ENCODE results near the gene SMIM45.

Gene SMIM45

GRCh38 chr22:41989246-41989645 is 37.3 kb downstream of the SMIM45 start:
- WGBS (ENCODE audit: insufficient coverage) = 80% methylated on average over 3 of the region's 4 CpGs
- no peak overlapping the region for H3K4me3 Mint-ChIP-seq
- H3K27me3 Mint-ChIP-seq (ENCODE audit: low read depth in 3 of 3) = peaks cover 9 to 20% (median 13%) of the 10 kb centered on the region in 3 donors
- Histone ChIP-seq H3K4me1 (ENCODE audit: control insufficient read depth in 1 of 2, insufficient read depth in 2 of 2, low read length in 2 of 2) (no peaks in the 10 kb centered on the region), H3K9ac (ENCODE audit: insufficient read depth, low read length, poor library complexity, severe bottlenecking) (no peak overlapping the region), H3K4me2 (replicated peaks; ENCODE audit: extremely low read depth, low read length, poor library complexity, severe bottlenecking) (no peak overlapping the region), H3K4me3 (replicated peaks in 1 of 3; ENCODE audit: low read depth in 2 of 3, low read length in 3 of 3) (no peak overlapping the region), H3K79me2 (ENCODE audit: insufficient read depth, low read length) (no peaks in the 10 kb centered on the region), H2AFZ (ENCODE audit: insufficient read depth, low read depth, low read length, poor library complexity, severe bottlenecking) (no peak overlapping the region), H4K20me1 (ENCODE audit: insufficient read depth, low read length) (no peaks in the 10 kb centered on the region), H3K36me3 (replicated peaks in 1 of 2; ENCODE audit: control insufficient read depth in 1 of 2, insufficient read depth in 2 of 2, low read length in 2 of 2) (no peaks in the 10 kb centered on the region), H3K9me3 (replicated peaks in 1 of 2; ENCODE audit: control insufficient read depth in 1 of 2, insufficient read depth in 1 of 2, low read length in 2 of 2) (no peaks in the 10 kb centered on the region), H3K27ac (ENCODE audit: low read depth in 1 of 2, low read length in 2 of 2) (no peak overlapping the region), H3K27me3 (ENCODE audit: control insufficient read depth in 2 of 2, insufficient read depth in 2 of 2, low read length in 2 of 2) (peaks cover 0 to 5% of the 10 kb centered on the region in 2 donors)
- intact Hi-C loops (cut with micrococcal nuclease) = no loop called here
- TF ChIP-seq CTCF (IDR thresholded peaks at IDR 0.05) = no peak
- H3K4me1 Mint-ChIP-seq = no peaks in the 10 kb centered on the region
- no peak overlapping the region for H3K27ac Mint-ChIP-seq
- no peaks in the 10 kb centered on the region for H3K36me3 Mint-ChIP-seq
- DNase-seq = no peak
- no peaks in the 10 kb centered on the region for H3K9me3 Mint-ChIP-seq

GRCh38 chr22:41991111-41991510 is 39.2 kb downstream of the SMIM45 start:
- peaks cover 12 to 21% (median 13%) of the 10 kb centered on the region in 3 donors for H3K27me3 Mint-ChIP-seq (ENCODE audit: low read depth in 3 of 3)
- Histone ChIP-seq H4K20me1 (ENCODE audit: insufficient read depth, low read length) (no peaks in the 10 kb centered on the region), H3K4me2 (replicated peaks; ENCODE audit: extremely low read depth, low read length, poor library complexity, severe bottlenecking) (no peak overlapping the region), H3K27me3 (ENCODE audit: control insufficient read depth in 2 of 2, insufficient read depth in 2 of 2, low read length in 2 of 2) (peaks cover 0 to 5% of the 10 kb centered on the region in 2 donors), H3K36me3 (replicated peaks in 1 of 2; ENCODE audit: control insufficient read depth in 1 of 2, insufficient read depth in 2 of 2, low read length in 2 of 2) (no peaks in the 10 kb centered on the region), H3K9me3 (replicated peaks in 1 of 2; ENCODE audit: control insufficient read depth in 1 of 2, insufficient read depth in 1 of 2, low read length in 2 of 2) (no peaks in the 10 kb centered on the region), H2AFZ (ENCODE audit: insufficient read depth, low read depth, low read length, poor library complexity, severe bottlenecking) (no peak overlapping the region), H3K4me1 (ENCODE audit: control insufficient read depth in 1 of 2, insufficient read depth in 2 of 2, low read length in 2 of 2) (no peaks in the 10 kb centered on the region), H3K4me3 (replicated peaks in 1 of 3; ENCODE audit: low read depth in 2 of 3, low read length in 3 of 3) (no peak overlapping the region), H3K9ac (ENCODE audit: insufficient read depth, low read length, poor library complexity, severe bottlenecking) (no peak overlapping the region), H3K79me2 (ENCODE audit: insufficient read depth, low read length) (no peaks in the 10 kb centered on the region), H3K27ac (ENCODE audit: low read depth in 1 of 2, low read length in 2 of 2) (no peak overlapping the region)
- no peak for DNase-seq
- no peak for TF ChIP-seq CTCF (IDR thresholded peaks at IDR 0.05)
- no peaks in the 10 kb centered on the region for H3K36me3 Mint-ChIP-seq
- WGBS (ENCODE audit: insufficient coverage) = 97% methylated on average over 6 of the region's 7 CpGs
- intact Hi-C loops (cut with micrococcal nuclease) = no loop called here
- no peak overlapping the region for H3K27ac Mint-ChIP-seq
- H3K9me3 Mint-ChIP-seq = no peaks in the 10 kb centered on the region
- peaks cover 10% of the 10 kb centered on the region for H3K4me1 Mint-ChIP-seq
- H3K4me3 Mint-ChIP-seq = no peak overlapping the region
